ENCODE results near the gene FLNB.

FLNB gene

GRCh38 chr3:58206406-58207011, 198.3 kb downstream of the FLNB start:
- DNase-seq (ENCODE audit: low spot score): no peak

- DNase-seq (ENCODE audit: low spot score): no peak
These were observed 199.7 kb downstream of the FLNB start for GRCh38 chr3:58207954-58208353.

- no peak for DNase-seq (ENCODE audit: low spot score)
These were observed 201.7 kb downstream of the FLNB start for GRCh38 chr3:58209933-58210332.

- no peak for DNase-seq (ENCODE audit: low spot score)
These were observed 202.7 kb downstream of the FLNB start, which contains the start of gene DNASE1L3 for GRCh38 chr3:58210761-58211460. Gene DNASE1L3, minus strand, starts transcription at chr3:58210972. Its CDS starts 66 bp downstream, at chr3:58210906.

- DNase-seq (ENCODE audit: low spot score): no peak
These were observed 206.5 kb downstream of the FLNB start for GRCh38 chr3:58214484-58215316.

- no peak for DNase-seq (ENCODE audit: low spot score)
These were observed 207.2 kb downstream of the FLNB start for GRCh38 chr3:58215317-58216025.

- no peak for DNase-seq (ENCODE audit: low spot score)
These were observed 208.4 kb downstream of the FLNB start for GRCh38 chr3:58216496-58217195.

- DNase-seq (ENCODE audit: low spot score): peak; percentile 19
These were observed 209.1 kb downstream of the FLNB start for GRCh38 chr3:58217209-58217811.

- DNase-seq (ENCODE audit: low spot score): no peak
These were observed 210.7 kb downstream of the FLNB start for GRCh38 chr3:58218904-58219303.

All from HuH-7.5 (cell line).